ENCODE data around the gene PA2G4. TPM values are rescaled to one million over a fixed set of nuclear protein-coding genes. Genes with fewer than 3 reads are reported as not detected.

Gene PA2G4
- total and polyA plus RNA-seq, 2 experiments from 2014 or later = 87.9 to 102 TPM

DNA sequence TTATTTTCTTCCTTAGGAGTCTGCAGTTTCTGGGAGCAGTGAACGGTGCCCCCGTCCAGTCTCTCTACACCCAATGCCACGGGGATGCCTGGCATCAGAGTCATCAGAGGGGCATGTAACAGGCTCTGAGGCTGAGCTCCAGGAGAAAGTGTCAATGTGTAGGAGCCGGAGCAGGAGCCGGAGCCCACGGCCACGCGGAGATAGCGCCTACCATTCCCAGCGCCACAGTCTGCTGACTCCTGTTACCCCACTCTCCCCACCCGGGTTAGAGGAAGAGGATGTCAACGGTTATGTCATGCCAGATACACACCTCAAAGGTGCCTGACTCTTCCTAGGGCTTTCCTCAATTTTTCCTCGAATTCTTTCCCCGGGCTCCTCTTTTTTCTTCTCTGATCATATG, 3.3 kb upstream of the PA2G4 start:
- WGBS (ENCODE audit: low lambda C conversion rate, missing lambda C conversion rate) = 95% methylated on average over 14 of the region's 14 CpGs
- H3K27me3 ChIP-seq = no peaks in the 10 kb centered on the region
- no peak overlapping the region for H2AFZ ChIP-seq
- peaks cover 12% of the 10 kb centered on the region for H3K4me1 ChIP-seq (ENCODE audit: insufficient read depth)
- H3K4me2 ChIP-seq = no peak overlapping the region
- no peak overlapping the region for H3K4me3 ChIP-seq
- H3K79me2 ChIP-seq = peaks cover 14% of the 10 kb centered on the region
- peaks cover 6% of the 10 kb centered on the region for H4K20me1 ChIP-seq (ENCODE audit: insufficient read depth, poor library complexity, severe bottlenecking)
- TF ChIP-seq EZH2 (IDR thresholded peaks at IDR 0.05; ENCODE audit: borderline replicate concordance) (no peak), EZH2phosphoT487 (IDR thresholded peaks at IDR 0.05; ENCODE audit: low read depth, severe bottlenecking, unreplicated experiment) (no peak), CTCF (IDR thresholded peaks at IDR 0.05; ENCODE audit: poor library complexity) (no peak)
- H3K9me2 ChIP-seq (replicated peaks; ENCODE audit: insufficient read depth) = no peaks in the 10 kb centered on the region
- no peak for DNase-seq (ENCODE audit: low spot score)
- no peak overlapping the region for H3K27ac ChIP-seq
- no peaks in the 10 kb centered on the region for H3K9me3 ChIP-seq (ENCODE audit: low read depth)
- H3K36me3 ChIP-seq (replicated peaks; ENCODE audit: insufficient read depth, low read depth) = no peaks in the 10 kb centered on the region

DNA sequence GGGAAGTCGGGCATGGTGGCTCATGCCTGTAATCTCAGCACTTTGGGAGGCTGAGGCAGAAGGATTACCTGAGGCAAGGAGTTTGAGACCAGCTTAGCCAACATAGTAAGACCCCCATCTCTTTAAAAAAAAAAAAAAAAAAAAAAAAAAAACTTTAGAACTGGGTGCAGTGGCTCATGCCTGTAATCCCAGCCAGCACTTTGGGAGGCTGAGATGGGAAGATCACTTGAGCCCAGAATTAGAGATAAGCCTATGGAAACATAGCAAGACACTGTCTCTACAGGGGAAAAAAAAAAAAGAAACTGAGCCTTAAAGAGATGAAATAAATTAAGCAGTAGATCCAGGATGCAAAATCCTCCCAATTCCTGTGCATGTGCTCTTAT, 1.7 kb upstream of the PA2G4 start:
- Histone ChIP-seq H2AFZ (no peak overlapping the region), H3K4me2 (no peak overlapping the region), H4K20me1 (ENCODE audit: insufficient read depth, poor library complexity, severe bottlenecking) (peaks cover 6% of the 10 kb centered on the region), H3K79me2 (peaks cover 30% of the 10 kb centered on the region), H3K27ac (peak overlapping the region; percentile 55), H3K9me2 (replicated peaks; ENCODE audit: insufficient read depth) (no peaks in the 10 kb centered on the region), H3K36me3 (replicated peaks; ENCODE audit: insufficient read depth, low read depth) (no peaks in the 10 kb centered on the region), H3K4me3 (no peak overlapping the region), H3K4me1 (ENCODE audit: insufficient read depth) (peaks cover 12% of the 10 kb centered on the region), H3K9me3 (ENCODE audit: low read depth) (no peaks in the 10 kb centered on the region), H3K27me3 (no peaks in the 10 kb centered on the region)
- no peak for DNase-seq (ENCODE audit: low spot score)
- WGBS (ENCODE audit: low lambda C conversion rate, missing lambda C conversion rate) = 86% methylated on average over 1 of the region's 1 CpG
- TF ChIP-seq CTCF (IDR thresholded peaks at IDR 0.05; ENCODE audit: poor library complexity) (no peak), EZH2phosphoT487 (IDR thresholded peaks at IDR 0.05; ENCODE audit: low read depth, severe bottlenecking, unreplicated experiment) (no peak), EZH2 (IDR thresholded peaks at IDR 0.05; ENCODE audit: borderline replicate concordance) (no peak)

DNA sequence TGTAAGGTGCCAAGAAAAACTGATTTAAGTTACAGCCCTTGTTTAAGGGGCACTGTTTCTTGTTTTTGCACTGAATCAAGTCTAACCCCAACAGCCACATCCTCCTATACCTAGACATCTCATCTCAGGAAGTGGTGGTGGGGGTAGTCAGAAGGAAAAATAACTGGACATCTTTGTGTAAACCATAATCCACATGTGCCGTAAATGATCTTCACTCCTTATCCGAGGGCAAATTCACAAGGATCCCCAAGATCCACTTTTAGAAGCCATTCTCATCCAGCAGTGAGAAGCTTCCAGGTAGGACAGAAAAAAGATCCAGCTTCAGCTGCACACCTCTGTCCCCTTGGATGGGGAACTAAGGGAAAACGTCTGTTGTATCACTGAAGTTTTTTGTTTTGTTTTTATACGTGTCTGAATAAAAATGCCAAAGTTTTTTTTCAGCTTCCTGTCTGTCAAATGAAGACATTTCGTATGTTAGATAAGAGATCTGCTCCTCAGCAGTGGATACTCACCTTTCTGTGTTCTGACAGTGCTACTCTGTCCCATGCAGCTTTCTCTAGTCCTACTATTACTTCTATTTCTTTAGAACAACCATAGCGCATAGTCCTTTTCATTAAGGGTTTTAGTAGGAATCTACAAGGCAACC, 1.2 kb upstream of the PA2G4 start:
- Histone ChIP-seq H3K4me1 (ENCODE audit: insufficient read depth) (peaks cover 12% of the 10 kb centered on the region), H3K27ac (peak overlapping the region; percentile 55), H3K27me3 (no peaks in the 10 kb centered on the region), H3K9me3 (ENCODE audit: low read depth) (no peaks in the 10 kb centered on the region), H3K36me3 (replicated peaks; ENCODE audit: insufficient read depth, low read depth) (no peaks in the 10 kb centered on the region), H3K79me2 (peaks cover 35% of the 10 kb centered on the region), H3K4me3 (no peak overlapping the region), H3K4me2 (peak overlapping the region; percentile 69), H4K20me1 (ENCODE audit: insufficient read depth, poor library complexity, severe bottlenecking) (peaks cover 6% of the 10 kb centered on the region), H2AFZ (no peak overlapping the region), H3K9me2 (replicated peaks; ENCODE audit: insufficient read depth) (no peaks in the 10 kb centered on the region)
- no peak for TF ChIP-seq CTCF (IDR thresholded peaks at IDR 0.05; ENCODE audit: poor library complexity)
- no peak for TF ChIP-seq EZH2 (IDR thresholded peaks at IDR 0.05; ENCODE audit: borderline replicate concordance)
- TF ChIP-seq EZH2phosphoT487 (IDR thresholded peaks at IDR 0.05; ENCODE audit: low read depth, severe bottlenecking, unreplicated experiment) = no peak
- no peak for DNase-seq (ENCODE audit: low spot score)
- WGBS (ENCODE audit: low lambda C conversion rate, missing lambda C conversion rate) = 85% methylated on average over 6 of the region's 6 CpGs
